Posterior vena cava (tissue), 2 donors: ENCODE measurements around the gene FOXD3. TPM values are rescaled to one million over a fixed set of nuclear protein-coding genes. Genes with fewer than 3 reads are reported as not detected.
A peak's percentile ranks its signal among the peaks of the same experiment; 100 is the strongest.
"Not testable (repeated sequence)": the region's sequence is repeated elsewhere in the genome, so short reads cannot be mapped to it uniquely, and the experiment has no call there.

Experiments
- DNase-seq: peaks from one replicate; pipeline ENCODE4 v3.0.0-alpha.2; 2020; ENCODE audit warnings: low spot score
- intact Hi-C, 2 donors: fragments of 100-400 bp; cut with DNase I; formaldehyde crosslinking; loops; one replicate each; pipeline versions ENCODE4 v1.14.1 to v1.14.2; 2022 to 2023
- microRNA-seq, 2 donors: library from miRNA; unstranded; fragments of <30 nt; microRNA quantifications; one replicate each; pipeline ENCODE4 v1.2.0, GENCODE V29; 2020 to 2021; ENCODE audit warnings: borderline microRNAs expressed in 2 of 2
- total RNA-seq, 2 donors: library from RNA; stranded (reverse); fragmentation: NEBNext Ultra II Directional; extraction: Animal tissue kit (Norgen Biotek cat#: 25700); gene quantifications; one replicate each; pipeline ENCODE4 v1.2.1, GENCODE V29; 2021
- donor health status: DM: yes; HTN: yes; CAD: no.
- donor health status: DM: yes; HTN: yes; CAD: no.

The FOXD3 gene
- total RNA-seq, 2 donors from 2014 or later = 0.14 to 0.19 TPM

- intact Hi-C loops = no loop called here
- no peak for DNase-seq
These were observed 28.0 kb downstream of the FOXD3 start for GRCh38 chr1:63350320-63350719.

DNA sequence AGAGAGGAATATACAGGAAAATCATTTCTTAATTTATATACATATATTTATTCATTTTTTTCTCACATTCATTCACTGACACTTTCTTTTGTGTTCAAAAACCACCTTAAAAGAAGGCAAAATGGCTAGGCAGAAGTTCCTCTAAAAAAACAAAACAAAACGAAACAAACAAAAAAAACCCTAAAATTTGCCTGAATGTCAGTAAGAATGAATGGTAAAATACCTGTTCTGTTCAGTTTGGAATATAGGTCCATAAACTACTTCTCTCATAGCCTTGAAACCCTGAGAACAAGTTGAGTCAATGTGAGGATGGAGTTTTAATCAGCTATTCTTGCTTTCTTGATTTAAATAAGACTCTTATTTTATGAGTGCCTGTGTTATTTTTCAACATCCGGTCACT lies 30.4 kb downstream of the FOXD3 start:
- DNase-seq = no peak
- intact Hi-C loops = no loop called here

DNA sequence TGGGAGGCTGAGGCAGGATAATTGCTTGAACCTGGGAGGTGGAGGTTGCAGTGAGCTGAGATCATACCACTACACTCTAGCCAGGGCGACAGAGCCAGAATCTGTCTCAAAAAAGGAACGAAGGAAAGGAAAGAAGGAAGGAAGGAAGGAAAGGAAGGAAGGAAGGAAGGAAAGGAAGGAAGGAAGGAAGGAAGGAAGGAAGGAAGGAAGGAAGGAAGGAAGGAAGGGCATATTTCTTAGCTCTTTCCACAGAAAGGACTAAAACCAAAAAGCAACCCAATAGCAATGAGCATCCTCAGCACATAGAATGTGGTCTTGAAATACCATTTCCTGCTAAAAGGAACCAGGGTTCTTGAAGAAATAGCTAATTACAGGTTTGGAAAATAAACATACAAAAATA lies 33.9 kb downstream of the FOXD3 start:
- intact Hi-C loops, DNase-seq: not testable (repeated sequence)

DNA sequence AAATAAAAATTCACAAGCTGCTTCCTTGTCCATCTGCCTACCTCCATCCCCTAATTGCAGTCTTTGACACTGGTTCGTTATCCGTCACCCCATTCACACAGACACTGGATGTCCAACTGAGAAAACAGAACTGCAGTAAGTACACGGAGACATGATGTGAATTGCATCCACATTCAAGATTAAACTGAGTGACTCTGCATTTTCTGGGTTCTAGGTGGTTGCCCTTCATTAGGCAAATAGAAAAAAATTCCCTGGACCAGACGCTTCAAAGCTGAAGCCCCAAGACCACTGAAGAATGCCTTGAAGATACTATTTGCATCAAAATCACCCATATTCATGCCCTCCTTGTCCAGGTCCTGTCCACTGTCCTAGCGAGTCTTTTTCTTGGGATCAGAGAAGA lies 37.2 kb downstream of the FOXD3 start:
- DNase-seq = no peak
- intact Hi-C loops = no loop called here

DNA sequence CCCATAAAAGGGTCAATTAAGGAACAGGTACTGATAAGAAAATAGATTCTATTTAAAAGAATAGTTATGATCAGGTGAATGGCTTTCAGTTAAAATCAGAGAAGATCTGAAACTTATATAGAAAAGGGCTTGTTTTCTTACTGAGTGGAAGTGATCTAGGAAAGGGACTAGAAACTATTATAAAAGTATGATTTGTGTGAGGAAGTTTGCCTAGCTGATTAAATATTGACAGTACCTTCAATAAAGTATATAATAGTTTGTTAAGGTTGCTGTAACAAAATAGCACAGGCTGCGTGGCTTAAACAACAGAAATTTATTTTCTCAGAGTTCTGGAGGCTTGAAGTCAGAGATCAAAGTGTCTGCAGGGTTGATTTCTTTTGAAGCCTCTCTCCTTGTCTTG lies 39.7 kb downstream of the FOXD3 start:
- intact Hi-C loops = no loop called here
- no peak for DNase-seq

GRCh38 chr1:63362578-63362977 lies 40.2 kb downstream of the FOXD3 start:
- no peak for DNase-seq
- intact Hi-C loops = no loop called here

GRCh38 chr1:63363014-63363413 lies 40.6 kb downstream of the FOXD3 start:
- no peak for DNase-seq
- intact Hi-C loops = no loop called here

GRCh38 chr1:63366908-63367214 lies 44.5 kb downstream of the FOXD3 start:
- no peak for DNase-seq
- intact Hi-C loops = no loop called here

DNA sequence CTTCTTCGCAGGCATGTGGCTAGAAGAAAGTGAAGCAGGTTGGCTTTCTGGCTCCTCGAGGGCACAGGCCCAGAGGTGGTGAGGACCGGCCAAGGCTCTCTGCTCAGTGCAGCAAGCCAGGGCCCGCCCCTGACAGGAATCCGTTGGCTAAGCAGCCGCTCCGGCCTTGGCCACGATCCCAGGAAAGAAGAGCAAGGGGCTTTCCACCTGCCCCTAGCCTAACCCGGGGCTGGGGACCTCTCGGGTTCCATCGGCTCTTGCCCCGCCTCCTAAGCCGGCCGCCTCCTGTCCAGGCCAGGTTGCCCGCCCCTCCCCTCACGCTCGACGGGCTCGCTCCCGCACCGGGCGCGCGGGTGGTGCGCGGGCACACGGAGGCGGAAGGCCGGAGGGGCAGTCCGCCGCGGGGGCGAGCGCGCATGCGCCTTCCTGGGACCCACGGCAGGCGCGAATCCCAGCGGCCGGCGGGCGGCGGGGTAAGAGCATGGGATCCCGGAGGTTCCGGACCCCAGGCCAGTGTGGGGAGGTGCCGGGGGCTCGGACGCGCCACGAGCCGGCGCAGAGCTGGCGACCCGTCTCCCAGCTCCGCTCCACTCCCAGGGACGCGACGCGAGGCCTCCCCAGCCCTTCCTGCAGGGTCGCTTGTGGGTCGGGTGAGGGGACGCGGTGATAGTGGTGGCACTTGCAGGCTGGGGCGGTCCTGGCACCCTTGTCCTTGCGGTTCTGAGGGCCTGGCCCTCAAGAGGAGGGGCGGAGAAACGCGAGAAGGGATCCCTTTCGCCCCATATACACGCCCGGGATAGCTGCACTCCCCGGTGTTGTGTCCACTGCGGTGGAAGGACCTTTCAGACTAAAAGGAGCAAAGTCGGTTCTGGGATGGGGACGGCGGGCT lies 45.1 kb downstream of the FOXD3 start, which contains the start of gene ALG6:
Gene ALG6 (plus strand): TSS at position 413 of the 889 bp plus-strand sequence. CDS start 3,351 bp downstream, outside the sequence.
- DNase-seq = peak; percentile 98
- intact Hi-C loops = no loop called here

GRCh38 chr1:63368131-63368530 lies 45.8 kb downstream of the FOXD3 start:
- DNase-seq = no peak
- intact Hi-C loops = no loop called here

Small RNA genes within 50 kb of the gene (microRNA-seq; reads per million reads assigned to microRNA genes)
- gene MIR6068 = 0 reads per million in 2 donors

Other genes starting within 250 kb of the FOXD3 start
- gene ALG6, start 45.1 kb downstream of the FOXD3 start, total RNA-seq = 1 to 10 TPM; 7.3 to 8.6 TPM
- 10 to 100 TPM; 13.5 to 19.5 TPM for gene ITGB3BP, start 200.7 kb downstream of the FOXD3 start, total RNA-seq
- gene EFCAB7, start 201.0 kb downstream of the FOXD3 start, total RNA-seq = 1 to 10 TPM; 5.0 to 7.3 TPM